Femur (tissue), 1 donor: ENCODE results near the gene SEC14L2.

Source experiments
- DNase-seq: peaks from one replicate; pipeline ENCODE4 v3.0.0-alpha.2; 2017

The SEC14L2 gene

GRCh38 chr22:30406400-30406799 lies 9.6 kb downstream of the SEC14L2 start:
- DNase-seq, result no peak

DNA sequence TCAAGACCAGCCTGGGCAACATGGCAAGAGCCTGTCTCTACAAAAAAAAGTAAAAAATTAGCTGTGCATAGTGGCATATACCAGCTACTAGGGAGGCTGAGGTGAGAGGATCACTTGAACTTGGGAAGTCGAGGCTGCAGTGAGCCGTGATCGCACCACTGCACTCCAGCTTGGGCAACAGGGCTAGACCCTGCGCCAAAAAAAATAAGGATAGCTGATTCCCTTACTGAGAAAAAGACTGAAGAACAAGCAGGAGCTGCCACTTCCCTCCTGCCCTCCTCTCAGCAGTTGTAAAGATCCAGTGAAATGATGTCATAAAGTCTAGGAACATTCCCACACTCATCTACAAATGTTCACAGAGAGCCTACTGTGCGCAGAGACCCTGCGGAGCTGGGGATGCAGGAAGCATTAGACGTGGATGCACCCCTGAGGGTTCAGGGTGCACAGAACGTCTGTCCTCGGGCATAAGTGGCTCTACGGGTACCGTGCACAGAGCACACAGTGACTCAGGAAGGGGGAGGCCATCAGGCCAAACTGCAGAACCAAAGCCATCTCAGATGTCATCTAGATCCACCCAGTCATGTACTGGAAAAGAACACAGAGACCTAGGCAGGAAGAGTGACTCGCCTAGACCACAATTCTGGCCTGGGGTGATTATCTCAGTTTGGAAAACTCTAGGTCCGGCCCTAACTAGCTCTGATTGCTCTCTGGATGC lies 11.7 kb downstream of the SEC14L2 start:
- DNase-seq, result no peak

DNA sequence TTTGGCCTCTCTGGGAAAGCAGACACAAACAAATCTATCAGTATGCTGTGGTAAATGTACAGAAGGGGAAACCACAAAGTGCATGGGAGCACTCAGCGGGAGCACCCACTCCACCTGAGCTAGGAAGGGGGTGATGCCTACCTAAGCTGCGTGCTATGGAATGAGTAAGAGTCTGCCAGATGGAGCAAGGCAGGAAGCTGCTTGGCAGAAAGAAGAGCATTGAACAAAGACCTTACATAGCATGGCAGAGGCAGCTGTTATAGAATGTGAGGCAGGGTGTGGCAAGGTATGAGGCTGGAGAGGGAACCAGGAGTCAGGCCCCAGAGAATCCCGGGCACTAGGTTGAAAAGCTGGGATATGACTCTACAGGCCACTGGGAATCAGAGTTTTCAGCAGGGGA lies 15.0 kb downstream of the SEC14L2 start:
- no peak for DNase-seq

DNA sequence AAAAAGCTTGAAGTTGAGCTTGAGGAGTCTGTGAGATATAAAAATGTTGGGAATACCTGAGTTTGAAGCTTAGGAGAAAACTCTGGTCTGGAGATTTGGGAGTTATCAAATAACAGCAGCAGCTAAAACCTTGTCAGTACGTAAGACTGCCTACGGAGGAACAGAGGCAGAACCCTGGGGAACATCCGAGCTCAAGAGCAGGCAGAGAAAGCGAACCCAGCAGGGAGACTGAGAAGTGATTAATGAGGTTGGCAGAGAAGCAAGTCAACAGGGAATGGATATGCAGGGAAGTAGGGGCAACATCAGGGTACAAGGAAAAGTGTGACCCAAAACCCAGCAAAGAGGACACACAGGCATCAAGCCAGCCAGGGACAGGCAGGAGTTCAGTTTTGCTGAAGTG lies 16.2 kb downstream of the SEC14L2 start:
- no peak for DNase-seq

- DNase-seq, result no peak
These were observed 17.1 kb downstream of the SEC14L2 start for GRCh38 chr22:30413745-30414524.

GRCh38 chr22:30414525-30415047 lies 17.8 kb downstream of the SEC14L2 start:
- no peak for DNase-seq

GRCh38 chr22:30416403-30416802 lies 19.6 kb downstream of the SEC14L2 start:
- DNase-seq, result no peak

GRCh38 chr22:30416837-30417236 lies 20.0 kb downstream of the SEC14L2 start:
- DNase-seq, result no peak

DNA sequence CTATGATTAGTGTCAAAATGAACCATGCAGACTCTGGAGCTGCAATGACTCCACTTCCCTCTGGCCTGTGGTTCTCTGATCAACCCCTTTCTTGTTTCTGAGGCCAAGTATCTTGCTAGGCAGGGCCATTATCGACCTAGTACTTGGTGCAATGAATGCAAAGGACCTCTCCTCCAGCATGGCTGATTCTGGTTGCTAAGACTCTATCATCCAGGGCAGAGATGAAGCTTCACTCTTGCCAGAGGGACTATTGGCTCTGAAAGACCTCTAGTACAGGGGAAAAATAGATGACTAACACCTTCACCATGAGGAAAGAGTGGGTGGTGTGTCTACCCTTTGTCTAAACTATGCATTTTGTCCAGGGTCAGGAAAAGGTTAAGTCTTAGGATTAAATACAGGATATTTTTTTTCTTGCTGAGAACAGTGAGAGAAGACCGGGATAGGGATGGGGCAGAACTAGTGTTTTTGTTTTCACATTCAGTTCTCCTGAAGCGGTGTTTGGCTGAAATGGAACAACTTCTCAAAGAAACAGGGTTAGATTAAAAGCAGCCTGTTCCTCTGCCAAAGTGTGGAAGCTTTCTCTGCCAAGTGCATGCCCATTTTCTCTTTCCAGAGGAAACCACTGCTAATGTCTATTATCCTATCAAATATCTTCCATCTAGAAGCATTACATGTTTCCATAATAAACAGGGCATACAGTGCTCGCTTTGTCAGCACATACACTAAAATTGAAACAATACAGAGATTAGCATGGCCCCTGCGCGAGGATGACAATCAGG lies 23.7 kb downstream of the SEC14L2 start:
- no peak for DNase-seq

DNA sequence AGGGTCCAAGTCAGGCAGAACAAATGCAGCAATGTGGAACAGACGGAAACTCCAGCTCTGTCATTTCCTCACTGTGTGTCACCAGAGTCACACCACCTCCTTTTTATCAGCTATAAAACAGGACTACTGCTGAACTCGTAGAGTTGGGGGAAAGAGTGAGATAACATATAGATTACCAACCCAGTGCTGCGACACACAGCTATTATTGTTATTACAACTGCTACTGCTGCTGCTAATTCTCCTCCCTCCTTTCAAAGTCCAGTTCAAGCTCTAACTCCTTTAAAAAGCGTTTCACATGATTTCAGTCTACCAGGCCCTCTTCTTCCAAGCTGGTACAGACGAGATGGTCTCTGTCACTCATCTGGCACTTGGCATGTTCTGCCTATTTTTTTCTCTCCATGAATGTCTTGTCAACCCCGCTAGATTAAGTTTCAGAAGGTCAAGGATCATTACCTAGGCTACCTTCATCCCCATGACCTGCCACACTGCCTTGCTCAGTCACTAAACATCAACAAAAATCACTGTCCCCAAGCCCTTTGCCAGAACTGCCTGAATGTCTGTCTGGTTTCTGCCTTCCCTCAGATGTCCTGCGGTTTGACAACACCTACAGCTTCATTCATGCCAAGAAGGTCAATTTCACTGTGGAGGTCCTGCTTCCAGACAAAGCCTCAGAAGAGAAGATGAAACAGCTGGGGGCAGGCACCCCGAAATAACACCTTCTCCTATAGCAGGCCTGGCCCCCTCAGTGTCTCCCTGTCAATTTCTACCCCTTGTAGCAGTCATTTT lies 25.1 kb downstream of the SEC14L2 start:
- DNase-seq, result no peak

DNA sequence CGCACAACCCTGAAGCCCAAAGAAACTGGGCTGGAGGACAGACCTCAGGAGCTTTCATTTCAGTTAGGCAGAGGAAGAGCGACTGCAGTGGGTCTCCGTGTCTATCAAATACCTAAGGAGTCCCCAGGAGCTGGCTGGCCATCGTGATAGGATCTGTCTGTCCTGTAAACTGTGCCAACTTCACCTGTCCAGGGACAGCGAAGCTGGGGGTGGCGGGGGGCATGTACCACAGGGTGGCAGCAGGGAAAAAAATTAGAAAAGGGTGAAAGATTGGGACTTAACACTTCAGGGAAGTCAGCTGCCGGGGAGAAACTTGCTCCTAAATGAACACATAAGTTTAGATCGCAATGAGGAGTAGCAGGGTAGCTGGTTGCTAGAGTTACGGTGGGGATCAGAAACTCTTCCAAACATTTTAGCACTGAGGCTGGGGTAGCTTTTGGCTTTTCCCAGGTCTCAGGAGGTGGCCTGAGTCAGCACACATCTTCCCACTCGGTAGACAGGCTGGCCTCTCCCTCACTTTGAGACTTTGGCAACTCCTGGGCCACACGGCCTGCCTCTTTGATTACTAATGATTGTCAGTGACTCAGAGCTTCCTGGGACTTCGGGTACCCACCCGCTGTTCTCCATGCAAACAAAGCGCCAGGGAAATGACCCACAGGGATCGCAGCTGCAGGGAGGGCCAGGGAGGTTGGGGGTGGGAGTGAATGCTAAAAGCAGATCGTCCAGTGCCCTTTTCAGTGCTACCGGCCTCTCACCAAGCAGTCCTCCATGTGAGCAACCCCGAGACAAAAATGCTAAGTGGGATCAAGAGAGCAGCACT lies 25.9 kb downstream of the SEC14L2 start:
- DNase-seq, result peak; percentile 69

DNA sequence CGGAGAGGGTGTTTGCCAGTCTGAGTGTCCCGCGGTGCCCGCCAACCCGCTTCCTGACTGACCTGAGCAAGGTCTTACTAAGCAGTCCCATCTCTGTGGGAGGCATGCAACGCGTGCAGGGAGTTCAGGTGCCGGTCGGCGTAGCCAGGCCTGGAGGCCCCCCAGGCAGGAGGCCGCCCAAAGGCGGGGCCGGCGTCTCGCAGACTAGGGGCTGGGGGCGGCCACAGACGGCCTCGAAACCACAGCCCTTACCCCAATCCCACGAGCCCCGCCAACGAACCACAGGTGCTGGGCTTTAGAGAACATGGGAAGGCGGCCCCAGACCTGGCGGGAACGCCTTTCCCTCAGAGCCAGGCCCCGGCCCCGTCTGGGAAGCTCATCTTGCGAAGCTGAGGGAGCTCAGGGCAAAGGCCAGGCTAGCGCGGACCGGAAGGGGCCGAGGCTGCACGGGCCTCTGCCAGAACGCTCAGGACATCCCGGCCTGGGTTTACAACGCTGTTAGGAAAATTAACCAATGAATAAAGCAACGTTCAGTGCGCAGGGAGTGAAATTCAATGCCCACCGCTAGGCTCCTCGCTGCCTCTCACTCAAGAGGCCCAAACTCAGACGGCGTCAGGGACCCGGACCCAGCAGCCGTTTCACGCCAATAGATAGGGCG lies 26.6 kb downstream of the SEC14L2 start:
- DNase-seq, result no peak

DNA sequence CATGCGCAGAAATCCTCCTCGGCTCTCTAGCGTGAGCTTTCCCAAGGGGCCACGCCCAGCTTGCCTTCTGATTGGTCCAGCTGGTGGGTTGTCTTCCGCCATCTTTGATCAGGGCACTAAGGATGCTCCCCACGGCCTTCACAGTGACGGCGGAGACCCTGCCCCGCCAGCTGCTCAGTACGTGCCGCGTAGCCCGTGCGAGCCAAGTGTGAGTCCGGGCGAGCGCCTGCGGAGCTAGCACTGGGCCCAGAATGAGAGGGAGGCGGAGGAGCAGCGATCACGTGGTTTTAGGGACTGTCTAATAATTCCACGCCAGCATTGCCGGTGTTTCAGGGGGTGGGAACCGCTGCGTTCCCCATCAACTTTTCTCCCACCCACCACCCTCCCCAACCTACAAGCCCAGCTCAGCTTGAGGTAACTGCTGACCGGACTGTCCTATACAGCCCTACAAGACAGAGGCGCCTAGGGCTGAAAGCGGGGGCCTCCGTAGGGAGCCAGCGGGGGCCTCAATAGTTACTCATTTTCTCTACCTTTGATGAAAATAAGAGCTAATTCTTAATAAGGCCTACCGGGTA lies 27.2 kb downstream of the SEC14L2 start:
- DNase-seq, result peak; percentile 100

DNA sequence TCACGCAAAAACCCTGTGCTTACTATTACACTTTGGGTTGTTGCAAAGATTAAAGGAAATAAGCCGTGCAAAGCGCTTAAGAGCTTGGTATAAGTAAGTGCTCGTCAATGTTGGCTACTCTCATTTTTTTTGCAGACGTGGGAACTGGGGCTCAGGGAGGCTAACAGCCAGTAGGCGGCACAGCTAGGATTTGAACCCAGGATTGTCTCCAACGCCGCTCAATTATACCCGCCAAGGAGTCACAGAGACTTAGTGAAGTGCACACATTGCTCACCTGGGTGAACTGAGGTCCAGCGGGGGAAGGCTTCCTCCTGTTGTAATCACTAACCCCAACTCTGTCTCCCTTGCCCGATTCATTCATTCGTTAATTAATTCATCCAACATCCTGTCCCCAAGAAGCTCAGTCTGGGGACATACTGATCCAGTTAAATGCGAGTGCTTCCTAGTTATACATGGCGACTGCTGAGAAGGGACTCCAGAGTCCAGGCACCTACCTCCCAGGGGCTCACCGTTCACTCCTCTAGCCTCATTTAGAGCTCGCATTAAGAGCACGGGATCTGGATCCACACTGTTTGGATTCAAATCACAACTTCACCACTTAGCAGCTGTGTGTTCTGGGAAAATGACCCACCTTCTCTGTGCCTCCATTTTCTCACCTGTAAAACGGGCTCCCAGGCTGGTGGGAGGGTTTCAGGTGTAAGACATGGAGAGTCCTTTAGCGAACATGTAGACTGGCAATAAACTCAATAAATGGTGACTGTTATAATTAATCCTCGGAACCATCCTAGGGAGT lies 27.9 kb downstream of the SEC14L2 start:
- no peak for DNase-seq

- DNase-seq, result no peak
These were observed 28.5 kb downstream of the SEC14L2 start for GRCh38 chr22:30425327-30425615.

DNA sequence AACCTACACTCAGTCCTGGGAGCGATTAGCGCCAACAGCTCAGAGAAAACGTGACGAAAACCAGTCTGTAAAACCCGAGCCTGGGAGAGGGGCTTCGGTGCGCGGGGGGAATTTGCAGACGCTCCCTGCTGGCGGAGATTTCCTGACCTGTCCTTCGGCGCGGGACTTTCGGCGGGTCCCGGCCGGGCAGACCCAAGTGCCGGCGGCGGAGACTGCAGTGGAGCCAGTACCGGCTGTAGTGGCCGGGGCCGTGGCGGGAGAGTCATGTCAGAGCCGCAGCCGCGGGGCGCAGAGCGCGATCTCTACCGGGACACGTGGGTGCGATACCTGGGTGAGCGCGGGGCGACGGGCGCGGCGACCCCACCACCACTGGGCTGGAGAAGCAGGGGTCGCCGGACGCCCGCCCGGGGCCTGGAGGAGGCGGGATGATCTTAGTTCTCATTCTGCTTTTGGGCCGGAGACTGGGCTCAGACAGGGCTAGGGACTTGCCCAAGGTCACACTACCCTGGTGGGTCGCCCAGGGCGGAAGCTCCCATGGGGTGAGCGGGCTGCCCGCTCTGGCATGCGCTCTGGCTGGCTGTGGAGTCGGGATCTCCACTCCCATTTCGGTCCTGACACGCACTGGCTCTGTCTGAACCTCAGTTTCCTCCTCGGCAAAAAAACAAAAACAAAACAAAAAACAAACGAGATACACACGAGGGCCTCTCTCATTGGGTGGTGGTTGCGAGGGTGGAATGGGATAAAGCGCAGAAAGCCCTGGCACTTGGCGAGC lies 29.0 kb downstream of the SEC14L2 start, which contains the start of gene MTFP1:
Gene MTFP1 (plus strand): TSS at position 153 of the 772 bp plus-strand sequence. CDS start 112 bp downstream, at position 265.
- DNase-seq, result peak; percentile 79

GRCh38 chr22:30426388-30427353 lies 29.9 kb downstream of the SEC14L2 start:
- peak; percentile 88 for DNase-seq

- DNase-seq, result no peak
These were observed 31.1 kb downstream of the SEC14L2 start for GRCh38 chr22:30427871-30428270.
